ENCODE data around the gene SYT2. TPM values are rescaled to one million over a fixed set of nuclear protein-coding genes. Genes with fewer than 3 reads are reported as not detected.
"Not testable (repeated sequence)": the region's sequence is repeated elsewhere in the genome, so short reads cannot be mapped to it uniquely, and the experiment has no call there.

The SYT2 gene
- total RNA-seq, result not detected in 2 replicates

GRCh38 chr1:202710070-202711045, at the start of gene SYT2:
Gene SYT2 (minus strand): TSS chr1:202710454. CDS start chr1:202605772, 104,682 bp downstream.
- DNase-seq (ENCODE audit: low read depth in 2 of 2), result peak in 1 of 2 donors; percentile 17

- no peak for DNase-seq (ENCODE audit: low read depth in 2 of 2)
Observed at GRCh38 chr1:202756391-202756790, 46.1 kb upstream of the SYT2 start.

GRCh38 chr1:202754293-202754692, 44.0 kb upstream of the SYT2 start:
- no peak for DNase-seq (ENCODE audit: low read depth in 2 of 2)

GRCh38 chr1:202752774-202753173, 42.5 kb upstream of the SYT2 start:
- no peak for DNase-seq (ENCODE audit: low read depth in 2 of 2)

- DNase-seq (ENCODE audit: low read depth in 2 of 2), result peak in 1 of 2 donors; percentile 1
Observed at GRCh38 chr1:202750761-202751160, 40.5 kb upstream of the SYT2 start.

GRCh38 chr1:202750024-202750423, 39.8 kb upstream of the SYT2 start:
- DNase-seq (ENCODE audit: low read depth in 2 of 2), result no peak

GRCh38 chr1:202745323-202745888, 35.2 kb upstream of the SYT2 start:
- DNase-seq (ENCODE audit: low read depth in 2 of 2), result no peak

- not testable (repeated sequence) for DNase-seq (ENCODE audit: low read depth in 2 of 2)
Observed at GRCh38 chr1:202744770-202745169, 34.5 kb upstream of the SYT2 start.

GRCh38 chr1:202742496-202742895, 32.2 kb upstream of the SYT2 start:
- DNase-seq (ENCODE audit: low read depth in 2 of 2), result no peak

GRCh38 chr1:202733251-202733650, 23.0 kb upstream of the SYT2 start:
- DNase-seq (ENCODE audit: low read depth in 2 of 2), result no peak

- DNase-seq (ENCODE audit: low read depth in 2 of 2), result no peak
Observed at GRCh38 chr1:202728951-202729350, 18.7 kb upstream of the SYT2 start.

GRCh38 chr1:202725526-202725925, 15.3 kb upstream of the SYT2 start:
- no peak for DNase-seq (ENCODE audit: low read depth in 2 of 2)

GRCh38 chr1:202723708-202724107, 13.5 kb upstream of the SYT2 start:
- DNase-seq (ENCODE audit: low read depth in 2 of 2), result no peak

- DNase-seq (ENCODE audit: low read depth in 2 of 2), result not testable (repeated sequence)
Observed at GRCh38 chr1:202723046-202723445, 12.8 kb upstream of the SYT2 start.

GRCh38 chr1:202716654-202717053, 6.4 kb upstream of the SYT2 start:
- DNase-seq (ENCODE audit: low read depth in 2 of 2), result no peak

GRCh38 chr1:202714202-202714601, 3.9 kb upstream of the SYT2 start:
- DNase-seq (ENCODE audit: low read depth in 2 of 2), result not testable (repeated sequence)

GRCh38 chr1:202713110-202713509, 2.9 kb upstream of the SYT2 start:
- peak in 1 of 2 donors; percentile 82 for DNase-seq (ENCODE audit: low read depth in 2 of 2)

GRCh38 chr1:202711949-202712635, 1.8 kb upstream of the SYT2 start:
- DNase-seq (ENCODE audit: low read depth in 2 of 2), result no peak

GRCh38 chr1:202709276-202710041, 795 bp downstream of the SYT2 start:
- no peak for DNase-seq (ENCODE audit: low read depth in 2 of 2)

GRCh38 chr1:202708456-202709275, 1.6 kb downstream of the SYT2 start:
- DNase-seq (ENCODE audit: low read depth in 2 of 2), result no peak
